NB4 (cell line): Measurements from ENCODE around the gene LRRC4B.

ENCODE experiments used
- CTCF ChIP-seq: IDR thresholded peaks from one replicate; pipeline ENCODE4 v1.5.1; 2012; ENCODE audit warnings: low read depth, low read length
- MYC ChIP-seq: IDR thresholded peaks from 2 replicates; pipeline ENCODE4 v1.6.1; 2011; ENCODE audit warnings: low read depth, low read length
- POLR2A ChIP-seq: IDR thresholded peaks from 2 replicates; pipeline ENCODE4 v1.6.1; 2011; ENCODE audit warnings: mild to moderate bottlenecking; ENCODE audit not compliant: insufficient read length; ENCODE audit errors: extremely low read depth

GRCh38 chr19:50467566-50467965 is 100.7 kb downstream of the LRRC4B start:
- no peak for TF ChIP-seq MYC
- no peak for TF ChIP-seq CTCF
- no peak for TF ChIP-seq POLR2A
